Mucosa of gallbladder (tissue), 1 donor: ENCODE data around the gene DENND6A. TPM values are rescaled to one million over a fixed set of nuclear protein-coding genes. Genes with fewer than 3 reads are reported as not detected.

Source experiments
- DNase-seq: peaks from one replicate; pipeline ENCODE4 v3.0.0-alpha.2; 2020; ENCODE audit warnings: low spot score
- total RNA-seq: library from RNA; stranded (reverse); gene quantifications from one replicate; pipeline ENCODE4 v1.2.1, GENCODE V29; 2021
- donor health status: DM: no; HTN: no; CAD: no.

Gene DENND6A
- total RNA-seq, 1 donor from 2014 or later = 22.1 TPM

DNA sequence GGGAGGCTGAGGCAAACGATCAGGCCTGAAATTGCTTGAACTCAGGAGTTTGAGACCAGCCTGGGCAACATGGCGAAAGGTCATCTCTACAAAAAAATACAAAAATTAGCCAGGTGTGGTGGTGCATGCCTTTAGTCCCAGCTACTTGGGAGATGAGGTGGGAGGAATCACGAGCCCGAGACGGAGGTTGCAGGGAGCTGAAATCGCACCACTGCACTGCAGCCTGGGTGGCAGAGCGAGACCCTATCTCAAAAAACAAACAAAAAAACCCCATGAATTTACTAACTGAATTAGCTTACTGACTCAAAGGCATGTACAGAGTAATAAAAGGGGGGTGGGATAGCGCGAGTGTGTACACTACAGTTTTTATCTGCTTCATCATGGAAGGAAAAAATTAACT is 115.1 kb downstream of the DENND6A start:
- DNase-seq = no peak

DNA sequence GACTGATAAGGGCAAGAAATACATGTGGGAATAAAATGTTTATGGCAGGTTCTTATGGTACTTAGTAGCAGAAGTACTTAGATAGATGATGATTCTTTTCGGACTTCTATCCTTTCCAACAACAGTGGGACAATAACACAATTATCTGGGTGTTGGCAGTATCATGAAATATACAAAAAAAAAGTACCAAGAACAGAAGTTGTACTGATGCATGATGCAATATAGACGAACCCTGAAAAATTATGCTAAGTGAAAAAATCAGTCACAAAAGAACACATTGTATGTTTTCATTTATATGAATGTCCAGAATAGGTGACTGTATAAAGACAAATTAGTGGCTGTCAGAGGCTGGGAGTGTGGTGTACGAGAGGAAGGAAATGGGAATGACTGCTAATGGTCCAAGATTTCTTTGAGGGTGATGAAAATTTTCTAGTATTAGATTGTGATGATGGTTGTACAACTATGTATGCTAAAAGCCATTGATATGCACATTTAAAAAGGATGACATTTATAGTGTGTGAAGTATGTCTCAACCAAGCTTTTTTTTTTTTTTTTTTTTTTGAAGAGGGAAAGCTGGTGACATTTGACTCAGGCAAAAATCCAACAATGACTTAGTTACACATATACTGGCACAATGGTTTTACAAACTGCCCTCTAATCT is 116.8 kb downstream of the DENND6A start:
- no peak for DNase-seq

Other genes starting within 250 kb of the DENND6A start
- 0.52 TPM for gene DNAH12, start 148.7 kb downstream of the DENND6A start, total RNA-seq
- 24.3 TPM for gene PDE12, start 136.8 kb downstream of the DENND6A start, total RNA-seq
- gene ARF4, start 95.7 kb downstream of the DENND6A start, total RNA-seq = 149 TPM
- gene SLMAP, start 63.2 kb upstream of the DENND6A start, total RNA-seq = 152 TPM